Caco-2 (cell line): ENCODE data around the gene SDF2. TPM values are rescaled to one million over a fixed set of nuclear protein-coding genes. Genes with fewer than 3 reads are reported as not detected.

Experiments used
- BruUV-seq: library from RNA; stranded (reverse); fragments of 400-500 nt; replicated peaks from 2 replicates; lab custom pipeline; 2021; lab: Mats Ljungman, UMichigan
- CTCF ChIA-PET: fragments of 300-600 bp; sonication (Branson Sonifier 250); formaldehyde crosslinking; loops from one replicate; lab custom pipeline; 2022; ENCODE audit warnings: antibody characterized with exemption; lab: Charles Lee
- POLR2A ChIA-PET: fragments of 300-600 bp; sonication (Branson Sonifier 250); formaldehyde crosslinking; loops from one replicate; lab custom pipeline; 2022; ENCODE audit warnings: antibody characterized with exemption; lab: Charles Lee
- DNase-seq, 2 experiments: peaks; one replicate each; pipeline versions ENCODE4 v3.0.0 to v3.0.0-alpha.2; 2020 to 2022
- H3K27me3 ChIP-seq: replicated peaks from 2 replicates; pipeline ENCODE4 v1.6.0; 2011; ENCODE audit warnings: low read length; ENCODE audit not compliant: control insufficient read depth, insufficient read depth
- H3K36me3 ChIP-seq: 2 replicates; pipeline ENCODE4 v1.5.1; 2011; ENCODE audit warnings: low read length; ENCODE audit not compliant: control insufficient read depth, insufficient read depth
- H3K4me1 ChIP-seq: fragments of 250-450 bp; sonication (Bioruptor Pico); 2 replicates; pipeline ENCODE4 v1.5.1; 2020; ENCODE audit warnings: mild to moderate bottlenecking
- H3K4me3 ChIP-seq: 2 replicates; pipeline ENCODE4 v1.5.1; 2011; ENCODE audit warnings: low read depth, mild to moderate bottlenecking, control low read depth, low read length
- H3K9me3 ChIP-seq: fragments of 250-450 bp; sonication (Bioruptor Pico); 2 replicates; pipeline ENCODE4 v1.5.1; 2020; ENCODE audit warnings: mild to moderate bottlenecking, moderate library complexity
- H3K27ac Mint-ChIP-seq: one replicate; pipeline ENCODE4 v1.8.0; 2022; ENCODE audit warnings: mixed read lengths; ENCODE audit not compliant: unreplicated experiment
- H3K27me3 Mint-ChIP-seq: one replicate; pipeline ENCODE4 v1.8.0; 2022; ENCODE audit warnings: mixed read lengths; ENCODE audit not compliant: insufficient read depth, unreplicated experiment
- H3K36me3 Mint-ChIP-seq: one replicate; pipeline ENCODE4 v1.8.0; 2022; ENCODE audit warnings: mild to moderate bottlenecking, mixed read lengths; ENCODE audit not compliant: insufficient read depth, unreplicated experiment
- H3K4me1 Mint-ChIP-seq: one replicate; pipeline ENCODE4 v1.8.0; 2022; ENCODE audit warnings: low read depth, mixed read lengths; ENCODE audit not compliant: unreplicated experiment
- H3K4me3 Mint-ChIP-seq: one replicate; pipeline ENCODE4 v1.8.0; 2022; ENCODE audit warnings: mild to moderate bottlenecking, moderate library complexity, mixed read lengths; ENCODE audit not compliant: unreplicated experiment
- H3K9me3 Mint-ChIP-seq: one replicate; pipeline ENCODE4 v1.8.0; 2022; ENCODE audit warnings: mixed read lengths; ENCODE audit not compliant: unreplicated experiment
- intact Hi-C: fragments of 100-400 bp; cut with micrococcal nuclease; formaldehyde crosslinking; loops from one replicate; pipeline ENCODE4 v1.10.0; 2022; ENCODE audit not compliant: unreplicated experiment
- total RNA-seq: library from RNA; stranded (reverse); gene quantifications from 2 replicates; pipeline ENCODE4 v1.2.3, GENCODE V29; 2022
- TF ChIP-seq, protein P1 (sequence below), 2 experiments: fragments of 200-600 bp in 1 of 2; IDR thresholded peaks; 1 replicate in 1 of 2; 2 replicates in 1 of 2; pipeline versions ENCODE4 v1.5.1 to v1.8.0; 2011 to 2022; ENCODE audit warnings: antibody characterized with exemption in 1 of 2, control low read depth in 1 of 2, inconsistent platforms in 1 of 2, low read depth in 1 of 2, low read length in 1 of 2, mild to moderate bottlenecking in 1 of 2, moderate library complexity in 1 of 2; ENCODE audit not compliant: insufficient read depth in 1 of 2, severe bottlenecking in 1 of 2, unreplicated experiment in 1 of 2

Gene SDF2
- total RNA-seq, 1 experiment from 2014 or later = 63.5 TPM

DNA sequence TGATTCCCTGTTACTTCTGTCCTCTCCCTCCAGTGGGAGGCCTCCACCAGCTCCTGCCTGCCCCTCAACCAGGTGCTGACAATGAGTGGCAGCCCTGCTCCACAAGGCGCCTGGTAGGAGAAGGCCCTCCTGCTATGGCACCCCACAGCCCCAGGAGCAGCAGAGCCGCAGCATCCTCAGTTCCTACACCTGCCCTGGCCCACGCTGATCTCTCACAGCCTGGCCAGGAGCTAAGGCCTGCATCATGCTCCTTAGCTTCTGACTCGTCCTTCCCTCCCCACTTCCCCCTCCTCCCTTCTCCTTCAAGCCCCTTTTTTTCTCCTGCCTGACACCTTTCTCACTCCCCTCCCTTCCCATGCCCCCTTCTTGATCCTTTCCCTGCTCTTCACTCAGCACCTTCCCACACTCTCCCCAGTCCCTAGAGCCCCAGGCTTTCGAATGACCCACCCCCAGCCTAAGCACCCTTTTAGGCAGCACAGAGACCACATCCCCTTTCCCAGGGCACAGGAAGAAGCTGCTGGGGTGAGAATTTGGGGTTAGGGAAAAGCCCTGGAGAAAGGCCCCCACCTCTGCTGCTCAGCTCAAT is 43.5 kb upstream of the SDF2 start:
- peak overlapping the region; percentile 25 for H3K27ac Mint-ChIP-seq
- no TSS peak for BruUV-seq
- H3K27me3 ChIP-seq = no peaks in the 10 kb centered on the region
- peaks cover 67% of the 10 kb centered on the region for H3K36me3 Mint-ChIP-seq
- H3K4me3 ChIP-seq = no peak overlapping the region
- H3K9me3 Mint-ChIP-seq = no peaks in the 10 kb centered on the region
- TF ChIP-seq, protein P1, sequence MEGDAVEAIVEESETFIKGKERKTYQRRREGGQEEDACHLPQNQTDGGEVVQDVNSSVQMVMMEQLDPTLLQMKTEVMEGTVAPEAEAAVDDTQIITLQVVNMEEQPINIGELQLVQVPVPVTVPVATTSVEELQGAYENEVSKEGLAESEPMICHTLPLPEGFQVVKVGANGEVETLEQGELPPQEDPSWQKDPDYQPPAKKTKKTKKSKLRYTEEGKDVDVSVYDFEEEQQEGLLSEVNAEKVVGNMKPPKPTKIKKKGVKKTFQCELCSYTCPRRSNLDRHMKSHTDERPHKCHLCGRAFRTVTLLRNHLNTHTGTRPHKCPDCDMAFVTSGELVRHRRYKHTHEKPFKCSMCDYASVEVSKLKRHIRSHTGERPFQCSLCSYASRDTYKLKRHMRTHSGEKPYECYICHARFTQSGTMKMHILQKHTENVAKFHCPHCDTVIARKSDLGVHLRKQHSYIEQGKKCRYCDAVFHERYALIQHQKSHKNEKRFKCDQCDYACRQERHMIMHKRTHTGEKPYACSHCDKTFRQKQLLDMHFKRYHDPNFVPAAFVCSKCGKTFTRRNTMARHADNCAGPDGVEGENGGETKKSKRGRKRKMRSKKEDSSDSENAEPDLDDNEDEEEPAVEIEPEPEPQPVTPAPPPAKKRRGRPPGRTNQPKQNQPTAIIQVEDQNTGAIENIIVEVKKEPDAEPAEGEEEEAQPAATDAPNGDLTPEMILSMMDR (IDR thresholded peaks at IDR 0.05; ENCODE audit: insufficient read depth in 1 of 2, low read depth in 1 of 2, low read length in 1 of 2, severe bottlenecking in 1 of 2, unreplicated experiment in 1 of 2) = no peak
- CTCF ChIA-PET = interaction anchor here (0.7 kb wide), 1 partner anchor 61 kb away, joined by 3 read pairs; no protein-coding TSS in a partner anchor
- H3K4me3 Mint-ChIP-seq = no peak overlapping the region
- POLR2A ChIA-PET = no interaction called here
- H3K36me3 ChIP-seq = peaks cover 9% of the 10 kb centered on the region; the same call in 1 of the 2 replicates
- DNase-seq = no peak
- intact Hi-C loops = no loop called here
- H3K27me3 Mint-ChIP-seq = no peaks in the 10 kb centered on the region
- no peaks in the 10 kb centered on the region for H3K9me3 ChIP-seq
- H3K4me1 ChIP-seq = peaks cover 6% of the 10 kb centered on the region
- H3K4me1 Mint-ChIP-seq = no peaks in the 10 kb centered on the region

DNA sequence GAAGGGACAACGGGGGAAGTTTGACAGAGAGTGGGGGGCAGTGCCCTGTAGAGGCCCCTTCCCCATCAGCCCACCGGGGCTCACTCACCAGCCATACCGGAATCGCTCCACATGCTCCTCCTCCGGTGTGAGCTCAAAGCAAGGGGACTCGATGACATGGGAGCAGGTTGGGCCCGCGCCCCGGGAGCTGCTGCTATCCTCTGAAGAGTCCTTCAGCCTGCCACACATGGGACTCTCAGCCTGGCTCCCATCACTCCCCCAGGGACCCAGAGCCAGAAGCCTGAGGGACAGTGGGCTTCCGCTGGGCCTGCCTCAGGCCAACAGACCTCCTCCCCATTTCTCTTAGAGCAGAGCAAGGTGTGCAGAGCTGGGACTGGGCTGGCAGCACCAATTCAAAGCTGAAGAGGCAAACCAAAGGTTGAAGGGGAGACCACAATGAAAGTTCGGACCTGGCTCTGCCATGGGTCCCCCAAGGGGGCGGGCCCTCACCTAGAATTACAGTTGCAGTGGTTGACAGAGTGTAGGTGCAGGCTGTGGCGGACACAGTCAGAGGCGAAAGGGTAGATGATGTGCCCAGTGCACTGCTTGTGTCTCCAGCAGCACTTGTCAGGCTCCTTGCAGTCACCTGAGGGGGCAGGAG is 42.6 kb upstream of the SDF2 start:
- Mint-ChIP-seq H3K36me3 (peaks cover 71% of the 10 kb centered on the region), H3K4me1 (no peaks in the 10 kb centered on the region), H3K9me3 (no peaks in the 10 kb centered on the region), H3K4me3 (no peak overlapping the region), H3K27me3 (no peaks in the 10 kb centered on the region), H3K27ac (no peak overlapping the region)
- TF ChIP-seq, protein P1 (IDR thresholded peaks at IDR 0.05; ENCODE audit: insufficient read depth in 1 of 2, low read depth in 1 of 2, low read length in 1 of 2, severe bottlenecking in 1 of 2, unreplicated experiment in 1 of 2) = no peak
- no peaks in the 10 kb centered on the region for H3K27me3 ChIP-seq
- POLR2A ChIA-PET = no interaction called here
- H3K4me1 ChIP-seq = peaks cover 6% of the 10 kb centered on the region
- peaks cover 16% of the 10 kb centered on the region for H3K36me3 ChIP-seq
- H3K4me3 ChIP-seq = no peak overlapping the region
- H3K9me3 ChIP-seq = no peaks in the 10 kb centered on the region
- intact Hi-C loops = no loop called here
- DNase-seq = no peak
- CTCF ChIA-PET = no interaction called here
- BruUV-seq = no TSS peak

DNA sequence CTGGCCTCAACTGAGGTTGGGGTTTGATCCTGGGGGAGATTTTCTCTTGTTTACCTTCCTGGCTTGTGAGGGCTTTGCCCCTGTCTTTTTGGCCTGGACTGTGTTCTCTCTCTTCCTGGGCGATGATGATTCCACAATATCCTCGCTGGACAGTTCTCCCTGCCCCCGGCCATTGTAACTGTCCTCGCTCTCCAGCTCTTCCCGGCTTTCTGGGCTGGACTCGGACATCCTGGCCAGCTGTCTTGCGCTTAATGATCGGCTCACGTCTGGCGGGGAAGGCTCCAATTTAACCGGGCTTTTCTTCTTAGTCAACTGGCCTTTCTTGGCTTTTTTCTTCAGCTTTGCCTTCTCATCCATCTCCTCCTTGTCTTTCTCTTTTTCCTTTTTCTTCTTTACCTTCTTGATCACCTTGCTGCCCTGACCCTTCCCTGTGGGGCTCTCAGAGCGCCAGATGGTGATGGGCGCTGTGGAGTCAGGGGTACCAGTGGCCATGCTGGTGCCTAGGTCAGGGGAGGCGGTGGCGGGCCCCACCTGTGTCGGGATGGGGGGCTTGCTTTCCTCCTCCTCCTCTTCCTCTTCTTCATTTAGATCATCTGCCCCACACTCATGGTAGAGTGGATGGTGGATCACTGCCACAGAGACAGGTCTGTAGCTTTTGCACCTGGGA is 42.0 kb upstream of the SDF2 start:
- TF ChIP-seq, protein P1 (IDR thresholded peaks at IDR 0.05; ENCODE audit: insufficient read depth in 1 of 2, low read depth in 1 of 2, low read length in 1 of 2, severe bottlenecking in 1 of 2, unreplicated experiment in 1 of 2) = no peak
- Mint-ChIP-seq H3K36me3 (peaks cover 77% of the 10 kb centered on the region), H3K4me3 (no peak overlapping the region), H3K27ac (no peak overlapping the region), H3K9me3 (no peaks in the 10 kb centered on the region), H3K27me3 (no peaks in the 10 kb centered on the region), H3K4me1 (peaks cover 5% of the 10 kb centered on the region)
- Histone ChIP-seq H3K36me3 (peaks cover 20% of the 10 kb centered on the region), H3K27me3 (no peaks in the 10 kb centered on the region), H3K4me3 (no peak overlapping the region), H3K4me1 (peaks cover 12% of the 10 kb centered on the region), H3K9me3 (no peaks in the 10 kb centered on the region)
- no peak for DNase-seq
- intact Hi-C loops = no loop called here
- BruUV-seq = no TSS peak
- ChIA-PET POLR2A (no interaction called here), CTCF (interaction anchor here (0.6 kb wide), 1 partner anchor 9 kb away, joined by 5 read pairs; no protein-coding TSS in a partner anchor)
